NB4 (cell line): ENCODE results near the gene DNMBP.

Experiments
- POLR2A ChIP-seq: IDR thresholded peaks from 2 replicates; pipeline ENCODE4 v1.6.1; 2011; ENCODE audit warnings: mild to moderate bottlenecking; ENCODE audit not compliant: insufficient read length; ENCODE audit errors: extremely low read depth
- TF ChIP-seq, protein P1 (sequence below): IDR thresholded peaks from one replicate; pipeline ENCODE4 v1.5.1; 2012; ENCODE audit warnings: low read depth, low read length

- TF ChIP-seq, protein P1, sequence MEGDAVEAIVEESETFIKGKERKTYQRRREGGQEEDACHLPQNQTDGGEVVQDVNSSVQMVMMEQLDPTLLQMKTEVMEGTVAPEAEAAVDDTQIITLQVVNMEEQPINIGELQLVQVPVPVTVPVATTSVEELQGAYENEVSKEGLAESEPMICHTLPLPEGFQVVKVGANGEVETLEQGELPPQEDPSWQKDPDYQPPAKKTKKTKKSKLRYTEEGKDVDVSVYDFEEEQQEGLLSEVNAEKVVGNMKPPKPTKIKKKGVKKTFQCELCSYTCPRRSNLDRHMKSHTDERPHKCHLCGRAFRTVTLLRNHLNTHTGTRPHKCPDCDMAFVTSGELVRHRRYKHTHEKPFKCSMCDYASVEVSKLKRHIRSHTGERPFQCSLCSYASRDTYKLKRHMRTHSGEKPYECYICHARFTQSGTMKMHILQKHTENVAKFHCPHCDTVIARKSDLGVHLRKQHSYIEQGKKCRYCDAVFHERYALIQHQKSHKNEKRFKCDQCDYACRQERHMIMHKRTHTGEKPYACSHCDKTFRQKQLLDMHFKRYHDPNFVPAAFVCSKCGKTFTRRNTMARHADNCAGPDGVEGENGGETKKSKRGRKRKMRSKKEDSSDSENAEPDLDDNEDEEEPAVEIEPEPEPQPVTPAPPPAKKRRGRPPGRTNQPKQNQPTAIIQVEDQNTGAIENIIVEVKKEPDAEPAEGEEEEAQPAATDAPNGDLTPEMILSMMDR, result no peak
- TF ChIP-seq POLR2A, result no peak
Observed at GRCh38 chr10:99996671-99997648, 12.8 kb downstream of the DNMBP start.
